Gastrocnemius medialis (tissue), 4 donors: ENCODE results near the gene DUOXA2. TPM values are rescaled to one million over a fixed set of nuclear protein-coding genes. Genes with fewer than 3 reads are reported as not detected.
"Not testable (repeated sequence)": the region's sequence is repeated elsewhere in the genome, so short reads cannot be mapped to it uniquely, and the experiment has no call there.

Experiments
- ATAC-seq, 2 donors: fragments of 150-250 bp; one replicate each; pipeline ENCODE4 v1.9.1; 2016
- DNase-seq, 2 donors: peaks; one replicate each; pipeline ENCODE4 v3.0.0-alpha.2; 2019
- H3K27ac ChIP-seq, 4 donors: fragments of 200-600 bp; sonication (generic); 1 replicate in 1 of 4; 2 replicates in 3 of 4; pipeline ENCODE4 v1.5.1; 2016 to 2018; ENCODE audit warnings: mild to moderate bottlenecking in 2 of 4, moderate library complexity in 1 of 4
- H3K27me3 ChIP-seq, 3 donors: fragments of 200-600 bp; sonication (generic) in 2 of 3; 1 replicate in 1 of 3; 2 replicates in 2 of 3; pipeline versions ENCODE4 v1.5.1 to v1.6.0; 2016 to 2019; ENCODE audit warnings: mild to moderate bottlenecking in 1 of 3, moderate library complexity in 1 of 3
- H3K36me3 ChIP-seq, 2 donors: fragments of 200-600 bp; sonication (generic) in 1 of 2; one replicate each; pipeline ENCODE4 v1.5.1; 2017 to 2018
- H3K4me1 ChIP-seq, 2 donors: fragments of 200-600 bp; sonication (generic) in 1 of 2; one replicate each; pipeline ENCODE4 v1.5.1; 2016 to 2017; ENCODE audit warnings: mild to moderate bottlenecking in 2 of 2
- H3K4me3 ChIP-seq, 4 donors: fragments of 200-600 bp; sonication (generic) in 3 of 4; 1 replicate in 1 of 4; 2 replicates in 3 of 4; pipeline ENCODE4 v1.5.1; 2016 to 2019; ENCODE audit warnings: mild to moderate bottlenecking in 2 of 4
- H3K9me3 ChIP-seq, 3 donors: fragments of 200-600 bp; sonication (generic) in 2 of 3; 1 replicate in 1 of 3; 2 replicates in 2 of 3; pipeline ENCODE4 v1.5.1; 2016 to 2019
- CTCF ChIP-seq, 5 experiments: fragments of 450-650 bp in 3 of 5; fragments of 200-600 bp in 2 of 5; sonication (generic) in 2 of 5; IDR thresholded peaks in 4 of 5; conservative IDR thresholded peaks in 1 of 5; 1 replicate in 4 of 5; 2 replicates in 1 of 5; pipeline ENCODE4 v1.5.1; 2016 to 2019; ENCODE audit warnings: antibody characterized with exemption in 5 of 5, mild to moderate bottlenecking in 3 of 5, moderate library complexity in 3 of 5
- POLR2A ChIP-seq, 2 donors: fragments of 450-650 bp; IDR thresholded peaks; one replicate each; pipeline ENCODE4 v1.6.1; 2017; ENCODE audit warnings: antibody characterized with exemption in 2 of 2, mild to moderate bottlenecking in 2 of 2, moderate library complexity in 2 of 2
- in situ Hi-C, 4 donors: fragments of 200-750 bp; cut with MboI; loops; one replicate each; pipeline versions ENCODE4 v1.15.0 to v1.8.0; 2017; ENCODE audit warnings: low sequenced_read_pairs in 4 of 4
- intact Hi-C: fragments of 100-400 bp; cut with DNase I; formaldehyde crosslinking; loops from one replicate; pipeline ENCODE4 v1.15.1; 2023; ENCODE audit warnings: low total_unique reads
- total RNA-seq, 4 donors: library from RNA; depleted of rRNA; stranded (reverse); fragments of >200 nt; gene quantifications; one replicate each; pipeline versions ENCODE4 v1.1.0 to v1.2.3, GENCODE V29; 2016

The DUOXA2 gene
- total RNA-seq, 4 donors from 2014 or later: not detected

DNA sequence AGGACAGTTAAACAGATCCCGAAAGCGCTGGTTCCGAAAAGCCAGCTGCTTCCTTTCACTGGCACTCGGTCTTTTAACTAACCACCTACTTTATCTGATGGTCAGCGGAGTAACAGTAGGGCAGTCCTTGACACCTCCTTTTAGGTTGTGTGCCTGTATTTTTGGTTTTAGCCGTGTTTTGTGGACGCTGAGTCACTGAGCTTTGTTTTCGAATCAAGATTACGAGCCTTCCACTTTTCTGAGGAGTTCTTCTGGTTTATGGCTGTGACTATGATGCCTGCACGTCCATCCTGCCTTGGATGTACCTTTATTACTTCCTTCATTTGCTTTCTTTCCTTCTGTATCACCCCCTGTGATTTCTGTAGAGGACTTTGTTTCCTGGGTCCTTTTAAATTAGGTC, 31.7 kb upstream of the DUOXA2 start:
- H3K27ac ChIP-seq, in situ Hi-C loops, DNase-seq, H3K4me3 ChIP-seq, H3K4me1 ChIP-seq, H3K9me3 ChIP-seq, H3K27me3 ChIP-seq, H3K36me3 ChIP-seq, ATAC-seq, intact Hi-C loops: not testable (repeated sequence)

DNA sequence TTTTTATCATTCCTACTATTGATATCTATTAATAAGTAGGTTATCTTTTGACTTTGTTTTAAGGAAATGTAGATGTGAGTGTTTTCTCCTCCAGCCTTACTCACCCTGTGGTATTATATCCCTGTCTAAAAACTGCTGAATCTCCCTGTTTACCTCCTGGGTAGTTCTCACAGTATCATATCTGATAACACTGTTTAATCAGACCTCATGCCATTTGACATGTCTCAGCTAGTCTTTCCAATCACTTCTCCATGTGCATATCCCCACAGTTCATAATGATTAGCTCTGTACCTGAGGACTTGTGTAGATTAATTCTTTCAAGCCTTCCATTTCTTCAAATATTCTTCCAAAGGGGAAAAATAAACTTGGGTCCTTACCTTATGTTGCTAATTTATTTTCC, 30.9 kb upstream of the DUOXA2 start:
- Histone ChIP-seq H3K4me1 (no peaks in the 10 kb centered on the region), H3K36me3 (no peaks in the 10 kb centered on the region), H3K9me3 (no peaks in the 10 kb centered on the region), H3K27me3 (peaks cover 0 to 6% (median 0%) of the 10 kb centered on the region in 3 donors), H3K27ac (no peak overlapping the region), H3K4me3 (no peak overlapping the region)
- intact Hi-C loops (no loop called here), in situ Hi-C loops (no loop called here)
- TF ChIP-seq CTCF (IDR thresholded peaks at IDR 0.05 in 4 of 5, conservative IDR thresholded peaks at IDR 0.05 in 1 of 5) (no peak), POLR2A (IDR thresholded peaks at IDR 0.05) (no peak)
- DNase-seq (no peak), ATAC-seq (no peak)

GRCh38 chr15:45084163-45084562, 30.0 kb upstream of the DUOXA2 start:
- in situ Hi-C loops (no loop called here), intact Hi-C loops (no loop called here)
- H3K4me3 ChIP-seq: no peak overlapping the region
- H3K9me3 ChIP-seq: no peaks in the 10 kb centered on the region
- ATAC-seq: no peak
- H3K36me3 ChIP-seq: no peaks in the 10 kb centered on the region
- no peaks in the 10 kb centered on the region for H3K4me1 ChIP-seq
- H3K27me3 ChIP-seq: peaks cover 0 to 6% (median 0%) of the 10 kb centered on the region in 3 donors
- DNase-seq: no peak
- H3K27ac ChIP-seq: no peak overlapping the region
- TF ChIP-seq CTCF (IDR thresholded peaks at IDR 0.05 in 4 of 5, conservative IDR thresholded peaks at IDR 0.05 in 1 of 5) (no peak), POLR2A (IDR thresholded peaks at IDR 0.05) (no peak)

GRCh38 chr15:45087513-45087912, 26.6 kb upstream of the DUOXA2 start:
- TF ChIP-seq CTCF (IDR thresholded peaks at IDR 0.05 in 4 of 5, conservative IDR thresholded peaks at IDR 0.05 in 1 of 5): no peak
- no peak for TF ChIP-seq POLR2A (IDR thresholded peaks at IDR 0.05)
- DNase-seq (no peak), ATAC-seq (no peak)
- intact Hi-C loops: no loop called here
- in situ Hi-C loops: no loop called here
- H3K9me3 ChIP-seq: no peaks in the 10 kb centered on the region
- H3K27ac ChIP-seq: no peak overlapping the region
- H3K4me3 ChIP-seq: no peak overlapping the region
- no peaks in the 10 kb centered on the region for H3K36me3 ChIP-seq
- no peaks in the 10 kb centered on the region for H3K4me1 ChIP-seq
- peaks cover 0 to 6% (median 0%) of the 10 kb centered on the region in 3 donors for H3K27me3 ChIP-seq

- DNase-seq: no peak
- no peaks in the 10 kb centered on the region for H3K9me3 ChIP-seq
- no peak for ATAC-seq
- in situ Hi-C loops (no loop called here), intact Hi-C loops (no loop called here)
- H3K27ac ChIP-seq: no peak overlapping the region
- no peaks in the 10 kb centered on the region for H3K4me1 ChIP-seq
- TF ChIP-seq CTCF (IDR thresholded peaks at IDR 0.05 in 4 of 5, conservative IDR thresholded peaks at IDR 0.05 in 1 of 5) (no peak), POLR2A (IDR thresholded peaks at IDR 0.05) (no peak)
- no peak overlapping the region for H3K4me3 ChIP-seq
- no peaks in the 10 kb centered on the region for H3K36me3 ChIP-seq
- H3K27me3 ChIP-seq: peaks cover 0 to 6% (median 0%) of the 10 kb centered on the region in 3 donors
Observed at GRCh38 chr15:45088801-45089711, 25.1 kb upstream of the DUOXA2 start.
